Trophoblast cell (in vitro differentiated cells and primary cell): ENCODE data around the gene VCAN.

Source experiments
- DNase-seq, 2 donors: peaks; one replicate each; pipeline ENCODE4 v3.0.0-alpha.2; 2016
- H2AFZ ChIP-seq: 2 replicates; pipeline ENCODE4 v1.6.1; 2013; ENCODE audit warnings: low read length, moderate library complexity, mild to moderate bottlenecking; ENCODE audit not compliant: insufficient read depth, poor library complexity
- H2AK5ac ChIP-seq: 2 replicates; pipeline ENCODE4 v1.6.1; 2013; ENCODE audit warnings: mild to moderate bottlenecking, low read length
- H2BK120ac ChIP-seq: 2 replicates; pipeline ENCODE4 v1.6.1; 2013; ENCODE audit warnings: low read length, mild to moderate bottlenecking, moderate library complexity; ENCODE audit not compliant: insufficient read depth, poor library complexity
- H2BK12ac ChIP-seq: 2 replicates; pipeline ENCODE4 v1.6.1; 2013; ENCODE audit warnings: mild to moderate bottlenecking, low read length, moderate library complexity
- H2BK5ac ChIP-seq: 2 replicates; pipeline ENCODE4 v1.6.1; 2013; ENCODE audit warnings: low read length, low read depth, moderate library complexity, mild to moderate bottlenecking; ENCODE audit not compliant: poor library complexity
- H3K14ac ChIP-seq: 2 replicates; pipeline ENCODE4 v1.6.1; 2013; ENCODE audit warnings: mild to moderate bottlenecking, low read length
- H3K18ac ChIP-seq: 2 replicates; pipeline ENCODE4 v1.6.1; 2013; ENCODE audit warnings: mild to moderate bottlenecking, low read length
- H3K23ac ChIP-seq: 2 replicates; pipeline ENCODE4 v1.6.1; 2013; ENCODE audit warnings: low read length
- H3K27ac ChIP-seq: 2 replicates; pipeline ENCODE4 v1.5.1; 2013; ENCODE audit warnings: low read depth, mild to moderate bottlenecking, inconsistent platforms, low read length, moderate library complexity
- H3K27me3 ChIP-seq: 2 replicates; pipeline ENCODE4 v1.6.1; 2013; ENCODE audit warnings: inconsistent platforms, mild to moderate bottlenecking, low read length, moderate library complexity; ENCODE audit not compliant: insufficient read depth
- H3K36me3 ChIP-seq, 2 experiments: 1 replicate in 1 of 2; 2 replicates in 1 of 2; pipeline ENCODE4 v1.6.1; 2013; ENCODE audit warnings: low read length in 2 of 2, mild to moderate bottlenecking in 2 of 2, moderate library complexity in 1 of 2; ENCODE audit not compliant: insufficient read depth in 2 of 2, control insufficient read depth in 1 of 2
- H3K4ac ChIP-seq: 2 replicates; pipeline ENCODE4 v1.6.1; 2013; ENCODE audit warnings: low read depth, mild to moderate bottlenecking, low read length, moderate library complexity
- H3K4me1 ChIP-seq, 2 experiments: 1 replicate in 1 of 2; 2 replicates in 1 of 2; pipeline ENCODE4 v1.6.1; 2013; ENCODE audit warnings: low read length in 2 of 2, mild to moderate bottlenecking in 2 of 2, moderate library complexity in 1 of 2; ENCODE audit not compliant: insufficient read depth in 2 of 2, control insufficient read depth in 1 of 2
- H3K4me2 ChIP-seq: 2 replicates; pipeline ENCODE4 v1.6.1; 2013; ENCODE audit warnings: inconsistent platforms, mild to moderate bottlenecking, low read length, moderate library complexity
- H3K4me3 ChIP-seq: 2 replicates; pipeline ENCODE4 v1.5.1; 2013; ENCODE audit warnings: mild to moderate bottlenecking, low read depth, low read length, inconsistent platforms
- H3K79me1 ChIP-seq: one replicate; pipeline ENCODE4 v1.6.1; 2013; ENCODE audit warnings: low read length
- H3K79me2 ChIP-seq: 2 replicates; pipeline ENCODE4 v1.6.1; 2013; ENCODE audit warnings: low read length, mild to moderate bottlenecking; ENCODE audit not compliant: control insufficient read depth, insufficient read depth, poor library complexity
- H3K9ac ChIP-seq: 2 replicates; pipeline ENCODE4 v1.6.1; 2013; ENCODE audit warnings: mild to moderate bottlenecking, low read length
- H3K9me3 ChIP-seq: 2 replicates; pipeline ENCODE4 v1.6.1; 2013; ENCODE audit warnings: low read depth, mild to moderate bottlenecking, control low read depth, inconsistent platforms, low read length; ENCODE audit not compliant: insufficient read depth
- H4K12ac ChIP-seq: 2 replicates; pipeline ENCODE4 v1.6.1; 2013; ENCODE audit warnings: low read depth, mild to moderate bottlenecking, low read length, moderate library complexity
- H4K8ac ChIP-seq: 2 replicates; pipeline ENCODE4 v1.6.1; 2013; ENCODE audit warnings: low read depth, mild to moderate bottlenecking, low read length, moderate library complexity
- H4K91ac ChIP-seq: one replicate; pipeline ENCODE4 v1.6.1; 2013; ENCODE audit warnings: low read depth, mild to moderate bottlenecking, low read length, moderate library complexity
- WGBS: extraction: QIAGEN DNeasy Blood & Tissue Kit; methylation state at CpG from one replicate; pipeline ENCODE4 v1.1.7; 2013; ENCODE audit warnings: missing lambda C conversion rate; ENCODE audit not compliant: insufficient read length, insufficient coverage; ENCODE audit errors: extremely low coverage; 5-methylcytosine and 5-hydroxymethylcytosine counted together

VCAN gene

DNA sequence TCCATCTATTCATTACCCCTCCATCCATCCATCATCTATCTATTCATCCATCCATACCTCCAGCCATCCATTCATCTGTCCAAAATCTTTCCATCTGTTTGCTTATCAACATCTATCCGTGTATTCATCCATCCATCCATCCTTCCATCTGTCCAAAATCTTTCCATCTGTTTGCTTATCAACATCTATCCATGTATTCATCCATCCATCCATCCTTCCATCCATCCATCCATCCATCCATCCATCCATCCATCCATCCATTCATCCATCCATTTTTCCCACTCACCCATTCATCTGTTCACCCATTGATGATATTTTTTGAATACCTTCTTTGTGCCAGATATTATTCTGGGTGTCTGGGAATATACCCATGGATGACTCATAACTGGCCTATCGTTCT is 12.8 kb downstream of the VCAN start:
- no peak overlapping the region for H4K12ac ChIP-seq
- H3K79me2 ChIP-seq, result no peaks in the 10 kb centered on the region
- H4K8ac ChIP-seq, result no peak overlapping the region
- H3K36me3 ChIP-seq, result no peaks in the 10 kb centered on the region
- no peak overlapping the region for H3K9ac ChIP-seq
- no peak overlapping the region for H2BK120ac ChIP-seq
- H4K91ac ChIP-seq, result no peak overlapping the region
- no peak overlapping the region for H2AFZ ChIP-seq
- no peaks in the 10 kb centered on the region for H3K9me3 ChIP-seq
- H3K4me2 ChIP-seq, result no peak overlapping the region
- no peak overlapping the region for H3K27ac ChIP-seq
- no peak overlapping the region for H3K4me3 ChIP-seq
- no peak overlapping the region for H2BK5ac ChIP-seq
- H3K14ac ChIP-seq, result no peak overlapping the region
- no peak overlapping the region for H2AK5ac ChIP-seq
- no peak for DNase-seq
- H3K4me1 ChIP-seq, result no peaks in the 10 kb centered on the region
- no peak overlapping the region for H3K18ac ChIP-seq
- no CpG with 5 or more reads among the region's 2 CpGs for WGBS
- H3K23ac ChIP-seq, result no peak overlapping the region
- no peaks in the 10 kb centered on the region for H3K27me3 ChIP-seq
- H3K79me1 ChIP-seq, result no peaks in the 10 kb centered on the region
- H3K4ac ChIP-seq, result no peak overlapping the region
- no peak overlapping the region for H2BK12ac ChIP-seq

DNA sequence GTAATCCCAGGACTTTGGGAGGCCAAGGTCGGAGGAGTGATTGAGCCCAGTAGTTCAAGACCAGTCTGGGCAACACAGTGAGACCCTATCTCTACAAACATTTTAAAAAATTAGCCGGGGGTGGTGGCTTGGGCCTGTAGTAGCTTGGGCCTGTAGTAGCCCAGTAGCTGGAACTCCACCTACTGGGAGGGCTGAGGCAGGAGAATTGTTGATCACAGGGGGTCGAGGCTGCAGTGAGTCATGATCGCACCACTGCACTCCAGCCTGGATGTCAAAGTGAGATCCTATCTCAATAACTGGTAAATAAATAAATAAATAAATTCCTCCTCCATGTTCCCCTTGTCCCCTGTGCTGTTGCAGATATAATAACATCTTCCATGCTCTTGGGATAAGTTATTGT is 14.3 kb downstream of the VCAN start:
- DNase-seq, result no peak
- Histone ChIP-seq H2AFZ (no peak overlapping the region), H3K27me3 (no peaks in the 10 kb centered on the region), H3K27ac (no peak overlapping the region), H3K4me1 (no peaks in the 10 kb centered on the region), H2BK12ac (no peak overlapping the region), H3K9ac (no peak overlapping the region), H3K4ac (no peak overlapping the region), H3K36me3 (peaks cover 2% of the 10 kb centered on the region in 2 experiments), H2BK120ac (no peak overlapping the region), H3K18ac (no peak overlapping the region), H3K14ac (no peak overlapping the region), H4K8ac (no peak overlapping the region), H3K23ac (no peak overlapping the region), H3K79me2 (no peaks in the 10 kb centered on the region), H3K4me3 (no peak overlapping the region), H2AK5ac (no peak overlapping the region), H3K4me2 (no peak overlapping the region), H2BK5ac (no peak overlapping the region), H3K79me1 (no peaks in the 10 kb centered on the region), H3K9me3 (no peaks in the 10 kb centered on the region), H4K12ac (no peak overlapping the region), H4K91ac (no peak overlapping the region)
- no CpG with 5 or more reads among the region's 4 CpGs for WGBS

DNA sequence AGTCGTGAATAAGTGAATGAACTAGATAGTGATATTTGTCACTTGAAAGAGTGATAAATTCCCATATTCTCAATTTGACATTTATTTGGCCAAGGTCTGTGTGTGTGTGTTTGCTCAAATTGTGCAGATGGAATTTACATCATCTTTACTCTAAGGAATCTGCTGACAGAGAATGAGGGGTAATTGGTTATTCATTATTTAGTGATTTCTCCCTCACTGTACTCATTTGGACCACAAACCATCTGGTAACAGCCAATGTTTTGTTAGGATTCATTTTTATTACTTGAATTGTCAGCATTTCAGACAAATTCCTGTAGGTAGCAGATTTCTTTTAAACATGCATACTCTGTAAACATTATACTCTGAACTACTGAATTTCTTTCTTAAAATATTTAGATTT is 15.6 kb downstream of the VCAN start:
- Histone ChIP-seq H3K9me3 (no peaks in the 10 kb centered on the region), H2BK12ac (no peak overlapping the region)
- WGBS, result no CpG with 5 or more reads among the region's 1 CpG

DNA sequence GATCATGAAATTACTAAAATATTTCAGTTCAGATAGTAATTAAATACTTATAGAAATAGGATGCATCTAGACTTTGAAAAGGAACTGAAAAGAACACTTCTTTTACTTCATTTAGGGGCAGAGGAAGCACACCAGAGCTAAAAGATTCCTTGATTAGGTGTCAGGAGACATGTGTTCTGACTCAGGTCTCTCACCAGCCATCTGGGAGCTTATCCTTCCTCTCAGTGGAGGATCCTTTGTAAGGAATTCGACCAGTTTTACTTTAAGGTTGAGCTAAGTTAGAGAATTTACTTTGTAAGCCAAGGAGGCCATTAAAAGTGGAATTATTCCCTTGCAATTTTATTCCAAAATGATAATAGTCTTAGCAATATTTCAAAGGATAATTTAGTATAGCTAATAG is 16.7 kb downstream of the VCAN start:
- Histone ChIP-seq H3K79me2 (no peaks in the 10 kb centered on the region), H3K14ac (no peak overlapping the region), H2BK12ac (no peak overlapping the region), H2AK5ac (no peak overlapping the region), H2AFZ (no peak overlapping the region), H3K9ac (no peak overlapping the region), H4K8ac (no peak overlapping the region), H3K27ac (no peak overlapping the region), H3K4ac (no peak overlapping the region), H2BK5ac (no peak overlapping the region), H4K12ac (no peak overlapping the region), H3K9me3 (no peaks in the 10 kb centered on the region), H3K23ac (no peak overlapping the region), H2BK120ac (no peak overlapping the region), H3K36me3 (peaks cover 2% of the 10 kb centered on the region in 2 experiments), H4K91ac (no peak overlapping the region), H3K79me1 (no peaks in the 10 kb centered on the region), H3K4me2 (no peak overlapping the region), H3K18ac (no peak overlapping the region), H3K4me3 (no peak overlapping the region), H3K27me3 (no peaks in the 10 kb centered on the region), H3K4me1 (no peaks in the 10 kb centered on the region)
- no CpG with 5 or more reads among the region's 1 CpG for WGBS
- no peak for DNase-seq

More for the DNA sequence above, 15.6 kb downstream of the VCAN start:
- Histone ChIP-seq H2BK120ac (no peak overlapping the region), H4K91ac (no peak overlapping the region), H3K27ac (no peak overlapping the region), H3K23ac (no peak overlapping the region), H3K4me2 (no peak overlapping the region), H3K36me3 (peaks cover 2% of the 10 kb centered on the region in 2 experiments), H4K12ac (no peak overlapping the region), H3K14ac (no peak overlapping the region), H2BK5ac (no peak overlapping the region), H4K8ac (no peak overlapping the region), H3K4ac (no peak overlapping the region), H3K9ac (no peak overlapping the region), H3K4me3 (no peak overlapping the region), H3K27me3 (no peaks in the 10 kb centered on the region), H3K18ac (no peak overlapping the region), H3K4me1 (no peaks in the 10 kb centered on the region), H3K79me2 (no peaks in the 10 kb centered on the region), H2AFZ (no peak overlapping the region), H3K79me1 (no peaks in the 10 kb centered on the region), H2AK5ac (no peak overlapping the region)
- DNase-seq, result no peak
